GM19452 (cell line): ENCODE data around the gene LRRC8E.

Experiments
- ATAC-seq: cut with Tn5 transposase; IDR thresholded peaks from one replicate; pipeline ENCODE4 v1.9.1; 2021; ENCODE audit not compliant: unreplicated experiment

Gene LRRC8E

GRCh38 chr19:7888145-7888825 is at the start of gene LRRC8E:
TSS of gene LRRC8E (plus strand) at chr19:7888510. CDS start at chr19:7895604, 7,094 bp downstream.
- no peak for ATAC-seq

DNA sequence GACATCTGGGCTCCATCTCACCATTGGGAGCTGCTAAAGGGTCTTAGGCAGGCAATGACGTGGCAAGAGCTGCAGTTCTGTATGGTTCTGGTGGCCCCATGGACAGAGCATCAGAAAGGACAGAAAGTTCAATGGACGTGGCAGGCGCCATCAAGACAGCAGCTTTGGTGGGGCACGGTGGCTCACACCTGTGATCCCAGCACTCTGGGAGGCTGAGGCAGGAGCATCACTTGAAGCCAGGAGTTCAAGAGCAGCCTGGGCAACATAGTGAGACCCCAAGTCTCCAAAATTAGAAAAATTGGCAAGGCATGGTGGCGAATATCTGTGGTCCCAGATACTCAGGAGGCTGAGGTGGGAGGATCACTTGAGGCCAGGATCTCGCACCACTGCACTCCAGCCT is 48.8 kb upstream of the LRRC8E start:
- no peak for ATAC-seq

DNA sequence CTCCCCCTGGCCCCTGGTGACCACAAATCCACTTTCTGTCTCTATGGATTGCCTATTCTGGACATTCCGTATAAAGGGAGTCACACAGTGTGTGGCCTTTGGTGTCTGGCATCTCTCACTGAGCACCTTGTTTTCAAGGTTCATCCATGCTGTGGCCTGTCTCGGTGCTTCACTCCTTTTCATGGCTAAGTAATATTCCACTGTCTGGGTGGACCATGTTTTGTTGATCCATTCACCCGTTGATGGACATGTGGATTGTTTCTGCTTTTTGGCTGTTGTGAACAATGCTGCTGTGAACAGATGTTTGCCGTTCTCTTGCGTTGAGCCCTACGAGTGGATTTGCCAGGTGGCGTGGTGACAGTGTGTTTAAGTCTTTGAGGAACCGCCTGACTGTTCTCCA is 47.7 kb upstream of the LRRC8E start:
- ATAC-seq: no peak

DNA sequence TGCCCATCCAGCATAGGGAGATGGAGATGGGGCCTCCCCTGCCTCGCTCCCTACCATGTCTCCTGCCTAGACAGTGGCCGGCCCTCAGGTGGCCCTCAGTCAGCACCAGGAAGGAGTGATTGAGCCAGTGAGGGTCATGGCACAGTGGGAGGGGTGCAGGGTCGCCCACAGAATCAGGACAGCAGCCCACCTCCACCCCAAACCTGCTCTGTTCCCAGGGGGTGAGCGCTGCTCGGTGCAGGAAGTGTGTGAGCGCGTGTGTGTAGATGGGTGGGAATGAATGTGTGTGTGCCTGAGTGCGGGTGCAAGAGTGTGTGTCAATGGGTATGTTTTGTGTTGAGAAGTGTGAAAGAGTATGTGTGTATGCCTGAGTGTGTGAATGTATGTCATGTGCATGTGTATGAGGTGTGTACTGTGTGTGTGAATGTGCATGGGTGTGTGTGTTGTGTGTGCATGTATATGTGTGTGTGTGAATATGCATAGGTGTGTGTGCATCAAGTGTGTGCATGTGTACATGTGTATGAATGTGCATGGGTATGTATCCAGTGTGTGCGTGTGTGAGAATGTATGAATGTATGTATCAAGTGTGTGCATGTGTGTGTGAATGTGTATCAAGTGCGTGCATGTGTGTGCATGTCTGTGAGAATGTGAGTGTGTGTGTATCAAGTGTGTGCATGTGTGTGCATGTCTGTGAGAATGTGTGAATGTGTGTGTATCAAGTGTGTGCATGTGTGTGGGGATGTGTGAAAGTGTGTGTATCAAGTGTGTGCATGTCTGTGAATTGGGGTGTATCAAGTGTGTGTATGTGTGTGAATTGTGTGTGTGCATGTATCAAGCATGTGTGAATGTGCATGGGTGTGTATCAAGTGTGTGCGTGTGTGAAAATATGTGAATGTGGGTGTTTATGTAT is 46.3 kb upstream of the LRRC8E start:
- ATAC-seq: no peak

- no peak for ATAC-seq
These were observed 45.5 kb upstream of the LRRC8E start for GRCh38 chr19:7842661-7843294.

- ATAC-seq: no peak
These were observed 44.8 kb upstream of the LRRC8E start for GRCh38 chr19:7843521-7843920.

DNA sequence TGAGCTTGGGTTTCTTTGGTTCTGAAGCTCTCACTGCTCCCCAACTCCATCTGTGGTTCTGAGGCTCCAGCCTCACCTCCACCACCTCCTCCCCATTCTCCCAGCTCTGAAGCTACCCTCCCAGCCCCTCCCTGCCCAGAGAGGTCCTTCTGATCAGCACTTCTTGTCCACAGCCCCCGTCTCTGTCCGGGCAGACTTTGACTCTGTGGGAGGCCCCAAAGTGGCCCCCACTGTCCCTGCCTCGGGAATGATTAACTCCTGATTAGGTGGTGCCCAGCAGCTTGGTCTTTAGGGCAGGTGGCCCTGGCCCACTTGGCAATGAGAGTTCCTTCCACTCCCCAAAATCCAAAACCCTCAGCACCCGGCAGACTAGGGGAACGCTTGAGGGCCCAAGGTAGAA is 43.9 kb upstream of the LRRC8E start:
- ATAC-seq: no peak

- no peak for ATAC-seq
These were observed 43.4 kb upstream of the LRRC8E start for GRCh38 chr19:7844951-7845350.

GRCh38 chr19:7845390-7846154 is 42.7 kb upstream of the LRRC8E start:
- ATAC-seq: no peak

- ATAC-seq: no peak
These were observed 42.1 kb upstream of the LRRC8E start for GRCh38 chr19:7846155-7846646.

- no peak for ATAC-seq
These were observed 40.6 kb upstream of the LRRC8E start for GRCh38 chr19:7847664-7848063.

GRCh38 chr19:7848779-7849457 is 39.4 kb upstream of the LRRC8E start:
- ATAC-seq: no peak

GRCh38 chr19:7849631-7849999 is 38.7 kb upstream of the LRRC8E start:
- ATAC-seq: no peak

GRCh38 chr19:7850000-7850813 is 38.1 kb upstream of the LRRC8E start:
- ATAC-seq: no peak

- no peak for ATAC-seq
These were observed 37.2 kb upstream of the LRRC8E start for GRCh38 chr19:7850945-7851622.

DNA sequence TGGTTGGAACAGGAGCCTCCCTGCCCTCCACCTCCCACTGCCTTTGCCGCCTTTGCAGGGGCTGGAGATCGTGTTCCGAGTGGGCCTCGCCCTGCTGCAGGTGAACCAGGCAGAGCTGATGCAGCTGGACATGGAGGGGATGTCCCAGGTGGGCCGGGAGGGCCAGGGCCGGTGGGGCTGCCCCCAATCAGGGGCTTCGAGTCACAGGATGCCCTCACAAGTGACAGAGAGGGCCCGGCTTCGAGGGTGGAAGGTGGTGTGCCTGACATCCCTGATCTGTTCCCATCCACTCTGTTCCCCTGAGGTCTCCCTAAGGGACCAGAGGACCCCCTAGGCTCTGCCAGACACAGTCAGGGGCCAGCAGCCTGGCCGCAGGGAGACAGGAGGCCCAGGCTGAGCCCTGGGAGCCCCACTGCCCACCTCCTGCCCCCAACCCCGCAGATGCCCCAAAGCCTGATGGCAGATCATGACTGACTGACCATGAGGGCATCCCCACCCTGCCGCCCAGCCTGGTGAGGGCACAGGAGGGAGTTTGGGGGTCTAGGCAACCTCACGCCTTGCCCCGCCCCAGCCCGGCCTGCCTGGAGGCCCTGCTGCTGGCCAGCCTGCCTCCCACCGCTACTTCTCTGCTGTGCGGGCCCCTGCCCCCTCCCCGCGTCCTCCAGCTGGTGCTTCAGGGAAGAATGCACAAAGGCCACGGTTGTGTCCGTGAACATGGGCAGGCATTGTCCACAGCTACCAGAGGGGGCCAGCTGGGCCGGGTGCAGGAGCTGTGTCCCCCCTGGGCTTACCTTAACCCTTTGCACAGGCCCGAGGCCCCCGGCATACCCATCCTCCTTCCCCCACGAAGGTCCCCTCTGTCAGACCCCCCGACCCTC is 36.4 kb upstream of the LRRC8E start:
- no peak for ATAC-seq

DNA sequence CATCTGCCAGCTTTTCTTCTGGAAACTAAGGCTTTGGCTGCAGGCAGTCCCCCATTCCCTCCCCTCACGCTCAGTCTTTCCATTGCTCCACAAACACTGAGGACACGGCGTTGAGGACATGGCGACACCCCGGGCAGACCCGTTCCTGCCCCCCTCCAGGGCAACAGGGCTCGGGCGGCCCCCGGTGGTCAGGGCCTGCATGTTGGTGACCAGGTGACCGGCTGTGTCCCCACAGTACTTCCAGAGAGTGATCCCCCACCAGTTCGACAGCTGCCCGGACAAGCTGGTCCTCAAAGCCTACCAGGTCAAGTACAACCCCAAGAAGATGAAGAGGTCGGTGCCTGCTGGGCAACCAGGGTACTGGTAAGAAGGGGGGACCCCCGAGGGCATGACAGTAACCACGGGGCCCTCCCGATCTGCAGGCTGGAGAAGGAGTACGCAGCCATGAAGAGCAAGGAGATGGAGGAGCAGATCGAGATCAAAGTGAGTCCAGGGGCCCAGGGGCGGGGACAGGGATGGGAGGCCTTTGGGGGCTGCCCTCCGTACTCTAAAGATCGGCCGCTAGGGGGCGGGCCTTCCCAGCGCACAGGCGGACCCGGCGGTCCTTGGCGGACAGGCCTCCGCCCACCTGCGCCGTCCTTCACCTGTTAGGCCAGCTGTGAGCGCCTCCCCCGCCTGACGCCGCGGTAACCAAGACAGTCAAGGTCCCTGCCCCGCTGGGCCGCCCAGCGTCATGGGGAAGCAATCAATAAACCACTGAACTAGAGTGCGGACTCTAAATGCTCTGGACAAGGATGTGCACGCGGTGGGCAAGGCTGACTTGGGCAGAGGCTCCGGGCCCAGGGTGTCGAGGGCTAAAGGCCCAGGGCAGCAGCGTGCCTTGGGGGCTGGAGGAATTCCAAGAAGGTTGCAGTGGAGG is 35.2 kb upstream of the LRRC8E start:
- ATAC-seq: no peak
